Measurements from ENCODE around the gene DBH. TPM values are rescaled to one million over a fixed set of nuclear protein-coding genes. Genes with fewer than 3 reads are reported as not detected.

Gene DBH
- total RNA-seq, 1 donor from 2014 or later, result not detected

GRCh38 chr9:133700819-133701320 is 64.7 kb downstream of the DBH start:
- Histone ChIP-seq H3K27ac (peak overlapping the region; percentile 30), H3K4me1 (peaks cover 13% of the 10 kb centered on the region), H3K9me3 (no peaks in the 10 kb centered on the region), H3K27me3 (no peaks in the 10 kb centered on the region), H3K4me3 (no peak overlapping the region), H3K36me3 (no peaks in the 10 kb centered on the region)
- DNase-seq, result no peak
- TF ChIP-seq CTCF (IDR thresholded peaks at IDR 0.05), result no peak
- ATAC-seq, result peak; percentile 7
- intact Hi-C loops (cut with DNase I), result no loop called here

GRCh38 chr9:133701321-133701980 is 65.3 kb downstream of the DBH start:
- no peak for TF ChIP-seq CTCF (IDR thresholded peaks at IDR 0.05)
- ATAC-seq (no peak), DNase-seq (peak; percentile 62)
- Histone ChIP-seq H3K9me3 (no peaks in the 10 kb centered on the region), H3K27ac (peak overlapping the region; percentile 30), H3K27me3 (no peaks in the 10 kb centered on the region), H3K36me3 (no peaks in the 10 kb centered on the region), H3K4me3 (no peak overlapping the region), H3K4me1 (peaks cover 13% of the 10 kb centered on the region)
- intact Hi-C loops (cut with DNase I), result no loop called here

GRCh38 chr9:133701981-133702797 is 66.0 kb downstream of the DBH start:
- Histone ChIP-seq H3K4me3 (peak overlapping the region; percentile 28), H3K9me3 (no peaks in the 10 kb centered on the region), H3K36me3 (no peaks in the 10 kb centered on the region), H3K4me1 (peaks cover 19% of the 10 kb centered on the region), H3K27ac (peak overlapping the region; percentile 68), H3K27me3 (no peaks in the 10 kb centered on the region)
- TF ChIP-seq CTCF (IDR thresholded peaks at IDR 0.05), result no peak
- peak; percentile 61 for DNase-seq
- peak; percentile 55 for ATAC-seq
- intact Hi-C loops (cut with DNase I), result no loop called here

GRCh38 chr9:133702798-133703590 is 66.8 kb downstream of the DBH start:
- DNase-seq (peak; percentile 65), ATAC-seq (no peak)
- peak overlapping the region; percentile 28 for H3K4me3 ChIP-seq
- no peaks in the 10 kb centered on the region for H3K27me3 ChIP-seq
- no peaks in the 10 kb centered on the region for H3K36me3 ChIP-seq
- peak overlapping the region; percentile 68 for H3K27ac ChIP-seq
- no peak for TF ChIP-seq CTCF (IDR thresholded peaks at IDR 0.05)
- peaks cover 25% of the 10 kb centered on the region for H3K4me1 ChIP-seq
- no peaks in the 10 kb centered on the region for H3K9me3 ChIP-seq
- intact Hi-C loops (cut with DNase I), result no loop called here

- no peak for TF ChIP-seq CTCF (IDR thresholded peaks at IDR 0.05)
- H3K27ac ChIP-seq, result no peak overlapping the region
- H3K36me3 ChIP-seq, result no peaks in the 10 kb centered on the region
- ATAC-seq (no peak), DNase-seq (peak; percentile 53)
- H3K4me3 ChIP-seq, result no peak overlapping the region
- H3K27me3 ChIP-seq, result no peaks in the 10 kb centered on the region
- intact Hi-C loops (cut with DNase I), result no loop called here
- peaks cover 25% of the 10 kb centered on the region for H3K4me1 ChIP-seq
- H3K9me3 ChIP-seq, result no peaks in the 10 kb centered on the region
Observed at GRCh38 chr9:133703591-133704399, 67.6 kb downstream of the DBH start.
